Mesodermal cell (in vitro differentiated cells): Measurements from ENCODE around the gene STKLD1.

Experiments
- H3K27ac ChIP-seq: 2 replicates; pipeline ENCODE4 v1.7.0; 2013; ENCODE audit warnings: mild to moderate bottlenecking, low read depth, low read length, moderate library complexity; ENCODE audit not compliant: severe bottlenecking
- H3K36me3 ChIP-seq: 2 replicates; pipeline ENCODE4 v1.7.1; 2013; ENCODE audit warnings: mild to moderate bottlenecking, low read length, moderate library complexity; ENCODE audit not compliant: control insufficient read depth, insufficient read depth
- H3K4me1 ChIP-seq: one replicate; pipeline ENCODE4 v1.7.1; 2013; ENCODE audit warnings: mild to moderate bottlenecking, low read length; ENCODE audit not compliant: insufficient read depth, control insufficient read depth, poor library complexity, severe bottlenecking
- H3K4me3 ChIP-seq: 2 replicates; pipeline ENCODE4 v1.7.0; 2013; ENCODE audit warnings: low read length, control low read depth, mild to moderate bottlenecking; ENCODE audit not compliant: insufficient read depth, poor library complexity, severe bottlenecking; ENCODE audit errors: extremely low read depth
- H3K9me3 ChIP-seq: 2 replicates; pipeline ENCODE4 v1.7.1; 2013; ENCODE audit warnings: mild to moderate bottlenecking, low read length, moderate library complexity; ENCODE audit not compliant: control insufficient read depth
- WGBS, 2 experiments: methylation state at CpG; one replicate each; pipeline ENCODE4 v1.1.5; 2013; ENCODE audit warnings: missing lambda C conversion rate in 2 of 2; ENCODE audit not compliant: insufficient coverage in 2 of 2; 5-methylcytosine and 5-hydroxymethylcytosine counted together

Gene STKLD1

DNA sequence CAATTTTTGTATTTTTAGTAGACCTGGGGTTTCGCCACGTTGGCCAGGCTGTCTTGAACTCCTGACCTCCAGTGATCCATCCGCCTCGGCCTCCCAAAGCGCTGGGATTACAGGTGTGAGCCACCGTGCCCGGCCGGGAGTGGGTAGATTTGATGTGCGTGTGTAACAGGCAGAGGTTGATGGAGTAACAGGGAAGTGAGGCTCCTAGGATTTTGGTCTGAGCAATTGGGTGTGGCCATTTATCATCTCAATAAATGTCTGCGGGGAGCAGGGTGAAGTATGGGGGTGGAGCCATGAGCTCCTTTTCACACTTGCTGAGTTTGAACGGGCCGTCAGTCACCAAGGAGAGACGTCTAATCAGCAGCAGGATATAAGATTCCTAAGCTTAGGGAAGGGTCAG lies 42.8 kb downstream of the STKLD1 start:
- peaks cover 23% of the 10 kb centered on the region for H3K36me3 ChIP-seq
- peak overlapping the region; percentile 63 for H3K4me3 ChIP-seq
- 56 to 63% methylated on average over 12 to 13 of the region's 13 CpGs for WGBS, 2 experiments
- peaks cover 16% of the 10 kb centered on the region for H3K4me1 ChIP-seq
- no peak overlapping the region for H3K27ac ChIP-seq
- H3K9me3 ChIP-seq, result no peaks in the 10 kb centered on the region

DNA sequence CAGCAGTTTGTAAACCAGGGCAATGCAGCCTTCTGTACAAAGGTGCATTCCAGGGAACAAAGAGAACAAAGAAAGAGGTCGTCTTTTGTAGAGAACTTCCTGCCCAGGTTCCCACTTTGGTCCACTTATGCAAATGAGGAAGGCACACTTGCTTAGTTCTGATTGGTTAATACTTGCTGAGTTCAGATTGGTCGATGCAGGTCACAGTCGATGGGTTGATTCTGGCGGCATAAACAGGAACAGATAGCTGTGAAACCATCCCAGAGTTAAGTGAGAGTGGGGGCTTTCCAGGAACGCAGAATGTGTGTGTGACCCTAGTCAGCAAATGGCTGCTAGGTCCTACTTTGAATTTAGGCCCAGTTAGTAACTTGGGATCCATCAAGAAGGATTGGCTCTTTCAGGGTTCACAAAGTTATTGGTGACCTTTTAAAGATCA lies 44.2 kb downstream of the STKLD1 start:
- no peak overlapping the region for H3K27ac ChIP-seq
- H3K9me3 ChIP-seq, result no peaks in the 10 kb centered on the region
- H3K4me1 ChIP-seq, result peaks cover 16% of the 10 kb centered on the region
- H3K4me3 ChIP-seq, result no peak overlapping the region
- WGBS, 2 experiments, result 79 to 85% methylated on average over 5 of the region's 5 CpGs
- H3K36me3 ChIP-seq, result peaks cover 9% of the 10 kb centered on the region

- Histone ChIP-seq H3K36me3 (no peaks in the 10 kb centered on the region), H3K27ac (peak within 1 kb of the TSS; percentile 51), H3K4me1 (peaks cover 12% of the 10 kb centered on the region), H3K4me3 (no peak within 1 kb of the TSS), H3K9me3 (peaks cover 1% of the 10 kb centered on the region)
- 77 to 83% methylated on average over 18 to 21 of the region's 23 CpGs for WGBS, 2 experiments
These were observed 45.7 kb downstream of the STKLD1 start, which contains the start of gene ADAMTS13 for GRCh38 chr9:133421615-133422542. TSS of gene ADAMTS13 (plus strand) at chr9:133422367. CDS start at chr9:133422444, 77 bp downstream.

DNA sequence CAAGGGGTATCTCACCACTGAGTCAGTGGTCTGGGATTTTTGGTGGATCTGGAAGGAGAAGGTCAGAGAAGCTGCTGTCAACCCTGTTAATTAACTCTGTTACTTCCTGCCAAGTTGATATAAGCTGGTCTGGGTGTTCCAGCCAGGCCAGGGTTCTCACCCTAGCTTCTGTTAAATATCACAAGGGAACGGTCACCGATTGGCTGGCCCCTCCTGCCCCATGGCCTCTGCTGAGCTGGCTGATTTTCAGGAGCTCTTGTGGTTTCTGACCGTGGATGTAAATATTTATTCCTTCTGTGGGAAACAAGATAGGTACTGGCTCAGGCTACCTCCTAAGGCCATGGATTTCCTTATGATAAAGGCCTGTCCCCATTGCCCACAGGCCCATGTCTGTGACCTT lies 47.0 kb downstream of the STKLD1 start:
- no peak overlapping the region for H3K4me3 ChIP-seq
- H3K27ac ChIP-seq, result peak overlapping the region; percentile 51
- peaks cover 3% of the 10 kb centered on the region for H3K36me3 ChIP-seq
- WGBS, 2 experiments, result 85% methylated on average over 3 of the region's 3 CpGs; no CpG with 5 or more reads in 1 of the 2 experiments
- H3K4me1 ChIP-seq, result peaks cover 12% of the 10 kb centered on the region
- peaks cover 4% of the 10 kb centered on the region for H3K9me3 ChIP-seq

GRCh38 chr9:133424187-133424586 lies 48.0 kb downstream of the STKLD1 start:
- 89 to 99% methylated on average over 7 to 10 of the region's 12 CpGs for WGBS, 2 experiments
- H3K36me3 ChIP-seq, result peaks cover 3% of the 10 kb centered on the region
- peaks cover 7% of the 10 kb centered on the region for H3K4me1 ChIP-seq
- H3K27ac ChIP-seq, result no peak overlapping the region
- peaks cover 4% of the 10 kb centered on the region for H3K9me3 ChIP-seq
- H3K4me3 ChIP-seq, result no peak overlapping the region

DNA sequence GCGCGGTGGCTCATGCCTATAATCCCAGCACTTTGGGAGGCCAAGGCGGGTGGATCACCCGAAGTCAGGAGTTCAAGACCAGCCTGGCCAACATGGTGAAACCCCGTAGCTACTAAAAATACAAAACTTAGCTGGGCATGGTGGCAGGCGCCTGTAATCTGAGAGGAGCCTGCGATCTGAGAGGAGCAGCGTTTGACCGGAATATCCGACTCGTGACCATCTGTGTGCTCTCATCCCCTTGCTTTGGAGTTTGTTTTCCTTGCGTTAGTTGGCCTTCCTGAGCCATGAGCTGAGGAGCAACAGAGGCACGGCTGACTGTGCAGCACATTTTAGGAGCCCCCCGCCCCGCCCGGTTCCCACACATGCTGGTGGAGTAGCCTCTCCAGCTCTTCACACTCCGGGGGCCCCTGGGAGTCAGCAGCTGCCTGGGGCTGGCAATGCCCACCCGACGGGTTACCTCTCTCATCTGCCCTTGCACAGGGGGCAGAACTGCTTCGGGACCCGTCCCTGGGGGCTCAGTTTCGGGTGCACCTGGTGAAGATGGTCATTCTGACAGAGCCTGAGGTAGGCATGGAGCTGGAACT lies 49.0 kb downstream of the STKLD1 start:
- 90 to 95% methylated on average over 19 to 20 of the region's 22 CpGs for WGBS, 2 experiments
- Histone ChIP-seq H3K9me3 (peaks cover 4% of the 10 kb centered on the region), H3K27ac (no peak overlapping the region), H3K4me3 (no peak overlapping the region), H3K36me3 (peaks cover 3% of the 10 kb centered on the region), H3K4me1 (peaks cover 7% of the 10 kb centered on the region)

DNA sequence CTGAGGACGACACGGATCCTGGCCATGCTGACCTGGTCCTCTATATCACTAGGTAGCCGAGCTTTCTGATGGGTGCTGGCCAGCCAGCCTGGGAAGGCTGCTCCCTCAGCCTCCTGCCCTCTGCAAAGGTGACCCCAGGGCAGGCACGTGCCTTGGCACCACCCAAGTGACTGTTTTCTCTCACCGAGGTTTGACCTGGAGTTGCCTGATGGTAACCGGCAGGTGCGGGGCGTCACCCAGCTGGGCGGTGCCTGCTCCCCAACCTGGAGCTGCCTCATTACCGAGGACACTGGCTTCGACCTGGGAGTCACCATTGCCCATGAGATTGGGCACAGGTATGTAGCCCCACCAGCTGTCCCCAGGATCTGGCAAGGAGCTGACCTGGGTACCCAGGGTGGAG lies 49.8 kb downstream of the STKLD1 start:
- Histone ChIP-seq H3K4me1 (peaks cover 7% of the 10 kb centered on the region), H3K36me3 (peaks cover 3% of the 10 kb centered on the region), H3K9me3 (peaks cover 4% of the 10 kb centered on the region), H3K27ac (no peak overlapping the region), H3K4me3 (no peak overlapping the region)
- 86 to 89% methylated on average over 9 to 11 of the region's 11 CpGs for WGBS, 2 experiments

DNA sequence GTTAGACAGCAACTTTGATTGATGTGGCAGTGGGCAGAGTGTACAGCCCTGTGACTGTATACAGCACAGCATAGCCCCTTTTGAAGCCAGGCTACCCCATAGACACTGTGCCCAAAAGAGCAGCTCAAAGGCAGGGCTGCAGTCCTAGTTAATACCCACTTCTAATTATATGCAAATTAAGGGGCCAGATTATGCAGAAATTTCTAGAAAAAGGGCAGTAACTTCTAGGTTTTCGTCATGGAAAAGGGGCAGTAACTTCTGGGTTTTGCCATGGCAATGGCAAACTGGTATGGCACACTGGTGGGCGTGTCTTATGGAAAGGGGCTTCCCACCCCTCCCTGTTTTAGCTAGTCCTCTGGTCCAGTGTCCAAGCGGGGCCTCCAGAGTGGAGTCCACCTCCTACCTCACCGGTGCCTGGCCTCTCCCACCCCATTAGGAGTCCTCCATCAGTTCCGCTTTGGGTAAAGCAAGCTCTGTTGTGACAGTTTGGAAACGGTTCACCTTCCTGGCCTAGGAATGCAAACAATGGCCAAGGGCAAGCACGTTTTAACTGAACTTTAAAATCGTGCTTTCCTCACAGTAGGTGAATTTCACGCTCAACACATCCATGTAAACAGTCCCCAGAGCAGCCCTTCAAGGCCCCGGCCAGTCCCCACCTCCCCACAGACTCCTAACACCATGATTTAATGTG lies 51.6 kb downstream of the STKLD1 start:
- Histone ChIP-seq H3K27ac (no peak overlapping the region), H3K9me3 (peaks cover 4% of the 10 kb centered on the region), H3K36me3 (peaks cover 3% of the 10 kb centered on the region), H3K4me1 (peaks cover 3% of the 10 kb centered on the region), H3K4me3 (peak overlapping the region; percentile 29)
- WGBS, 2 experiments, result 55 to 65% methylated on average over 6 to 8 of the region's 10 CpGs

DNA sequence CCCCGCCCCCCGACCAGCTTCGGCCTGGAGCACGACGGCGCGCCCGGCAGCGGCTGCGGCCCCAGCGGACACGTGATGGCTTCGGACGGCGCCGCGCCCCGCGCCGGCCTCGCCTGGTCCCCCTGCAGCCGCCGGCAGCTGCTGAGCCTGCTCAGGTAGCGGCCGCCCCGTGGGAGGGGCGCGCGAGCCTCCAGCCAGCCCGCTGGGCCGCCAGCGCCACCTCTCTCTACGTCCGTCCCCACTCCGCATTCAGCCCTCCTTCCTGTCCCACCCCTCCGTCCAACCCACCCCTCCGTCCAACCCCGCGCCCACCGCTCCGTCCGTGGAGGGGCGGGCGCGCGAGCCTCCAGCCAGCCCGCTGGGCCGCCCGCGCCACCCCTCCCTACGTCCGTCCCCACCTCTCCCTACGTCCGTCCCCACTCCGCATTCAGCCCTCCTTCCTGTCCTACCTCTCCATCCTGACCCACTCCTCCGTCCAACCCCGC lies 52.5 kb downstream of the STKLD1 start:
- 1% methylated on average over 32 to 43 of the region's 57 CpGs for WGBS, 2 experiments
- Histone ChIP-seq H3K4me3 (peak overlapping the region; percentile 26), H3K36me3 (peaks cover 3% of the 10 kb centered on the region), H3K9me3 (peaks cover 4% of the 10 kb centered on the region), H3K27ac (no peak overlapping the region), H3K4me1 (no peaks in the 10 kb centered on the region)

DNA sequence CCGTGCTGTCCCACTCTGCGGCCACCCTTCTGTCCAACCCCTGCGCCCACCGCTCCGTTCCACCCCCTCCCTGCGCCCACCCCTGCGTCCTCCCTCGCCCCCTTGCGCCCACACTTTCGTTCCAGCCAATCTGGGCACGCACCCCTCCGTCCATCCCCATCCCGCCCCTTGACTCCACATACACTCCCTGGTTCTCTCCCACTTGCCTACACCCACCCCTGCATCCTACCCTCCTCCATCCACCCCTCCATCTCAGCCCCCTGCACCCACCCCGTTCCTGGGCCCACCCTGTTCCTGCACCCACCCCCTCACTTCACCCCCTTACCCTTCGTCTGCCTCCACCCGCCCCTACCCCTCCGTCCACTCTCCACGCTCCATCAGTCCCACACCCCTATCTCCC lies 53.0 kb downstream of the STKLD1 start:
- Histone ChIP-seq H3K27ac (no peak overlapping the region), H3K4me3 (no peak overlapping the region), H3K36me3 (peaks cover 3% of the 10 kb centered on the region), H3K9me3 (peaks cover 4% of the 10 kb centered on the region), H3K4me1 (no peaks in the 10 kb centered on the region)
- WGBS, 2 experiments, result 4% methylated on average over 4 to 12 of the region's 18 CpGs
